HG03025 (cell line): ENCODE measurements around the gene C1orf21.
"Not testable (repeated sequence)": the region's sequence is repeated elsewhere in the genome, so short reads cannot be mapped to it uniquely, and the experiment has no call there.

Experiments
- ATAC-seq: cut with Tn5 transposase; IDR thresholded peaks from one replicate; pipeline ENCODE4 v1.9.1; 2021; ENCODE audit warnings: mild to moderate bottlenecking, moderate library complexity; ENCODE audit not compliant: unreplicated experiment, low FRiP score

C1orf21 gene

DNA sequence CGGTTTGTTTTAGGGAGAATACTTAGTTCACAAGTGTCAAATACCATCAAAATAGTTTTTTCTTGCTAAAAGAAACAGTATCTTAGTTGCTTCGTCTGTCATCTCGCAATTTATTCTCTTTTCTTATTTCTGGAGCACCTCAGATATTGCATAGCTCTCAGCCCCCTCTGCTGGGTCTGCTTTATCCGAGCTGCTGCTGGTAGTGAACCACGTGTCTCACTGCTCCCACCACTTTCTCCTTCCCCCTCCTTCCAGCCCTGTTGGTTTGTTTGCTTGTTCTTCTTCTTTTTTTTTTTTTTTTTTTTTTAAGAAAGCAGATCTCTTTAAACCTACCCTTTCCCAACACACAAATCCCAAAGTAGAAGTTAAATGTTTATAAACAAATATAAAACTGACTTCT, 197.0 kb downstream of the C1orf21 start:
- no peak for ATAC-seq

DNA sequence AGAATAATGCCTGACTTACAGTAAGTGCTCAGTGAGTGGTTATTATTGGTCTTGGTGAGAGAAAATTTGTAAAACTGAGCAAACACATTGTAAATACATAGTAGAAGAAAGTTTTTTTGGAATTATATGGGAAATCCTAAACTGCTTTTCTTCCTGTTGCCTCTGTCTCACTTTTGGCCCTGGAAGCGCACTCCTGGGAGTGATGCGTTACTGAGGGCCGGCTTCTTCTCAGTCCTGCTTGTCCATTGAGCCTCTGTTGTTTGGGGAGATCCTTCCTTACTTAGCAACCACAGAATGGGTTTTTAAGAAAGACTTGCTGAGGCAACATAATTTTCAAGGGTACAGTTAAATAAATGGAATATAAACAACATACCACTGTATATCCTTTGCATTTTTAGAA, 201.9 kb downstream of the C1orf21 start:
- ATAC-seq, result no peak

- ATAC-seq, result no peak
Measured at GRCh38 chr1:184590163-184590750, 203.4 kb downstream of the C1orf21 start.

- no peak for ATAC-seq
Measured at GRCh38 chr1:184593597-184593996, 206.8 kb downstream of the C1orf21 start.

DNA sequence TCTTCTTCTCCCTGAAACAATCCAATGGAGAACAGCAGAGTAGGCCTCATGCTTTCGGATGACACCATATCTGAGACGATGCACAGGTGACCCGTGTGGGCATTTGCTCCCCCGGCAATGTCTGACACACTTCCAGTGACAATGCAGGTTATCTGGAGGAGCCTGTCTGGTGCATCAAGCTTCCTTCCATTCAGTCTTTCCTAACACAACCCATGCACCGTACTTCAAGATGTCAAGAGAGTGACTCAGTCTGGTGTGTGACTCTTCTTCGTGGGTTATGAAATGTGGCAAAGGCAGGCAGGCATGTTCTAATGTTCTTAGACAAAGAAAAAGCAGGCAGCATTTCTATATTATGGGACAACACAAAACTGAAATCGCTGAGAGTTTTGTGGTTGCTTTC, 208.8 kb downstream of the C1orf21 start:
- ATAC-seq, result no peak

- ATAC-seq, result no peak
Measured at GRCh38 chr1:184596950-184597645, 210.3 kb downstream of the C1orf21 start.

DNA sequence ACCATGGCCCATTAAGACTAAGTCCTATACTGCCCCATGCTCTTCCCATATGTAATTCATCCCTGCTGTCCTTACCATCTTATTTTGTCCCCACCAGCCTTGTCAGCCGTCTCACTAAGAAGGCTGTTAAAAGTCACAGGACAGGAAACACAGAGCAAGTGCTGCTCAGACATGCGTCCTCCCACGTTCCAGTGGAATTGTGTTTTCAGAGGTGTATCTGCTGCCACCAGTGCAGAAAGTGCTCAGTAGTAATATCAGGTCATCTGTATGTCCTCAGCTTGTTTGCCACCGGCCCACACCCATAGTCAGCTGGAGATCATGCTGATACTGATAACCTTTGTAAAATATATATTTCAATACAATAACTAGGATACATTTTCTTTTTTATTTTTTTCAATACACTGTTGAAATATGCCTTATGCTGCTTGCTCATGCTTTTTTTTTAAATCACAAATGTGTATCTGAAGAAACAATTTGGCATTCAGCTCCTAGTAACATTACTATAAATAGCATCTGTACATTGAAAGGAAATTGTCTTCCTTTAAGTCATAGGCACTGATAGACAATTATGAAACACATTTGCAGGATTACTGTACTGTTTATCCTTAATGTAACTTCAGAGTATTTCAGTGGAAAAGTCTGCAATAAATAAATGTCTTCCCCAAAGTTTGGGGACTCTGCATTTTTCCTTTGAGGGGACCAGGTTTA, 211.0 kb downstream of the C1orf21 start:
- ATAC-seq, result no peak

- no peak for ATAC-seq
Measured at GRCh38 chr1:184598403-184599193, 211.8 kb downstream of the C1orf21 start.

DNA sequence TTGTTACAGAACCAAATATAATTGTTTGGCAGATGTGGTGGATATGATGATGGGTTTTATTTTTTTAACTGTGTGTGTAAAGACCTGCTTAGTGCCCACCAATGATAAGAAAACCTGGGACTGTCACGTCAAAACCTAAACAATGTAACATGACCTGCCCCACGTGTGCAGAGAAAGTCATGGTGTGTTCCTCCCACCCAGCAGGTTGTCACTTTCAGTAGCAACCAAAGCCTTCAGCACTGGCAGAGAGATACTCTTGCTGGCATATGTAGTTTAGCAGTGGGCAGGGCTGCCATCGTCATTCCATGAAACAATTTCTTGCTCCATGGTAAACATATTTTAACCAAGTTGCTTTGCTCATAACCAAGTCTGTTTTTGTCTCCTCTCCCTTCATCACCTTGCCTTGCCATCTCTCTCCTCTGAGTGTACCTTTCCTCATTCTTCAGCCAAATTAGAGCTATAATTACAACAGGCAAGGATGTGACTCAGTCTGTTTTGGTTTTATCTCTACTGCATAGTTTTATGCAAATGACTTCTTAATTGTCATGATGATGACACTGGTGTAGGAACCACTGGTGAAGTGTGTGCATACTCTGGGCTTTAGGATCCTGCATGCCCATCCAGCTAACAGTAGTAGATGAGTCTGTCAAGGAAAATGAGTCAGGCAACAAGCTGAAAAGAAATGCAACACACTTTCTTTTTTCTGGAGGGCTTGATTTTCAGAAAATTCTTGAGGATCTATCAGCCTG, 217.5 kb downstream of the C1orf21 start:
- no peak for ATAC-seq

DNA sequence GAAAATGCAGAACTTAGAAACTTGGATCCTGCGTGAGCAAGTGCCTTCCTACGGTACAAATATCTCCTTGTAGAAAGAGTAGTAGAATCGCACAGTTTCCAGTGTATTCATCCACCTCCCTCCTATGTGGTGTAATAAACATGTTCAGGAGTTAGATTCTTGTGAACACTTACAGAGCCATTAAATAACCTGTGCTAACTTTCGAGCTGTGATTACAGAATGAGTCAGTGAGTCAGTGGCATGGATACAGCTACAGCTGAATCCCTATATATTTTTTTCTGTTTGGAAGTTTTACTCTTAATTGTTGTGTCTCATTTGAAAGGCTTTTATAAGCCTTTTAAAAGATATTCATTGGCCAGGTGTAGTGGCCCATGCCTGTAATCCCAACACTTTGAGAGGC, 219.1 kb downstream of the C1orf21 start:
- ATAC-seq, result no peak

- no peak for ATAC-seq
Measured at GRCh38 chr1:184606786-184607185, 220.0 kb downstream of the C1orf21 start.

DNA sequence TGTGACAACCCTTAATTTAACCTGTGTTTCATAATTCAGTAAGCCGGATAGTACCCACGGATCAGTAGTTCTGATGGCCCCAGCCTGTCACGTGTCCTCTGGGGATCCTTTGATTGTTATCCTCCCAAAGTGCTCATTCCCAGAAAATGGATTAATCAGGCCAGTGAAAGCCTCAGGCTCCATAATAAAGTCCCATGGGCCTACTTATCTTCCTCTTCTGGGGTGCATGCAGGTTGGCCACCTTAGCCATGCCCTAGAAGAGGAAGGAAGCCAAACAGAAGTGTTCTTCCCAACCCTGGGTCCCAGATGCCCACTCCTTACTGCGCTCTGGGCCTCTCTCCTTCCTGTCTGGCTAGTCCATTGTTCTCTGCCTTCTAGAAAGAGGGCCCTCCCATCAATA, 221.8 kb downstream of the C1orf21 start:
- no peak for ATAC-seq

GRCh38 chr1:184608990-184609389, 222.2 kb downstream of the C1orf21 start:
- ATAC-seq, result no peak

DNA sequence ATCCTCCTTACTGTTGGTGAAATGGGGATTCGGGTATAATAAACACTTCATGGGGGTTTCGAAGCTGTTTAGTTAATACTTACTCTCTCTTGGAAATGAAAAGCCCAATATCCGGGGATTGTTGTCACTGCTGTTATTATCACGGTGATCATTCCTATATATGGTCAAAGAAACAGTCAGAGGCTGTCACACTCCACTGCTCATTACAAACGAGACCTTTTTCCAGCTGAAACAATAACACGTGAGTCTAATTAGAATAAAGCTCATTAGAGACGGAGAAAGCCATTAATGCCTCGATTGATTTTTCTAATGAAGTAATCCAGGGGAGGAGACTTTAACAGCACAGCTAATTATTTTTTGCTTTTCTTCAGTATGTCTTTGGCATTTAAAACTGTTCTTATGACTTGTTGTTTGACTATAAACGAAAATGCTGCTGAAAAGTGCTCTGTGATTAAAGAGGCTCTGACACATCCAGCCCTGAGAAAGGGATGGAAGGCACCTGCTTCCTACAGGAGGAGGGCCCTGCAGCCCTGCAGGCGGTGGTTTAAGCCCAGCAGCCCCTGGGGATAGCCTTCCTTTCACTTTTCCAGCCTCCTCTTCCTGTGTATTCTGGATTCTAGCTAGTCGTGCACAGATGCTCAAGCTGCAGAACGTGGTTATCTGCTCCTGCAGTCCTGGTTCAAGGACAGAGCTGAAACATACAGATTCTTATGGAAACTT, 224.2 kb downstream of the C1orf21 start:
- no peak for ATAC-seq

GRCh38 chr1:184612229-184612628, 225.4 kb downstream of the C1orf21 start:
- not testable (repeated sequence) for ATAC-seq

- no peak for ATAC-seq
Measured at GRCh38 chr1:184614667-184615066, 227.8 kb downstream of the C1orf21 start.

- ATAC-seq, result no peak
Measured at GRCh38 chr1:184615301-184615700, 228.5 kb downstream of the C1orf21 start.

DNA sequence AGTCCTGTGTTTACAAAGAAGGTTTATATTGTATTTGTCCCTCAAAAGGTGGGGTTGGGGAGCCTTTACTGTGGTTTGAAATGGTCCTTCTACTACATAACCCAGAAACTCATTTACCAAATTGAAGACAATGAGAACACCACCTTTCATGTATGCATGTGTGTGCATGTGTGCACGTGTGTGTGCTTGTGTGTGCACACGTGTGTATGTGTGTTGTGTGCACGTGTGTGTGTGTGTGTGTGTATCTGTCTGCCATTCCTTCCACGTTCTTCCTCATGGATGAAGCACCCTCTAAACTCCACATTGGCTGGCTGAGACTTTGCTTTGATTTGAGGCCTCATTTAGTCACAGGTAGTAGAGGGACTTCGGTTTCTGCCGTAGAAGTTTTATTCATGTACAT, 229.7 kb downstream of the C1orf21 start:
- ATAC-seq, result no peak

- ATAC-seq, result no peak
Measured at GRCh38 chr1:184617433-184618029, 230.7 kb downstream of the C1orf21 start.
